22Rv1 (cell line): Measurements from ENCODE around the gene PRSS23.
"Not testable (repeated sequence)": the region's sequence is repeated elsewhere in the genome, so short reads cannot be mapped to it uniquely, and the experiment has no call there.

Experiments
- H3K27ac ChIP-seq: fragments of 450-650 bp; 2 replicates; pipeline ENCODE4 v1.5.1; 2017
- CTCF ChIP-seq: fragments of 450-650 bp; IDR thresholded peaks from 2 replicates; pipeline ENCODE4 v1.5.1; 2017; ENCODE audit warnings: mild to moderate bottlenecking
- ZFX ChIP-seq: fragments of 450-650 bp; IDR thresholded peaks from 2 replicates; pipeline ENCODE4 v1.6.1; 2017; ENCODE audit warnings: antibody characterized with exemption, borderline replicate concordance

PRSS23 gene

GRCh38 chr11:86812981-86813380 is 12.6 kb downstream of the PRSS23 start:
- peak overlapping the region; percentile 51 for H3K27ac ChIP-seq
- no peak for TF ChIP-seq CTCF
- TF ChIP-seq ZFX, result no peak

- H3K27ac ChIP-seq, result peak overlapping the region; percentile 21
- TF ChIP-seq ZFX (no peak), CTCF (no peak)
These were observed 14.4 kb downstream of the PRSS23 start for GRCh38 chr11:86814775-86815174.

DNA sequence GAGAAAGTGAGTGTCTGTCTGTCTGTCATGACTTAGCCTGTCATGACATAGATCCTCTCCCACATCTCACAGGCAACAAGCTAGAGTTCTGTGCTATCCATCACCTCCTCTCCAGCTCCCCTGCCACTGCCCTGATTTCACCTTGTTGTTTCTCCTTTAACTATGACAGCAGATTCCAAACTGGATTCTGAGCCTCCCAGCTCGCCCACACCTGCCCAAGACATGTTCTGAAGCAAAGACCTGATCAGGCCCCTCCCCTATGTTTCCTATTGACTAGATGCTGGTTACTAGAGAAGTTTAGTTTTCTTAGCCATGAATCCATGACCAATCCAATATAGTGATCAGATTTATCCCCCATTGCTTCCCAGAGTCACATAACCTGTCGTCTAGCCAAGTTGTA is 15.4 kb downstream of the PRSS23 start:
- no peak for TF ChIP-seq ZFX
- no peak for TF ChIP-seq CTCF
- peak overlapping the region; percentile 21; the same call in 1 of the 2 replicates for H3K27ac ChIP-seq

DNA sequence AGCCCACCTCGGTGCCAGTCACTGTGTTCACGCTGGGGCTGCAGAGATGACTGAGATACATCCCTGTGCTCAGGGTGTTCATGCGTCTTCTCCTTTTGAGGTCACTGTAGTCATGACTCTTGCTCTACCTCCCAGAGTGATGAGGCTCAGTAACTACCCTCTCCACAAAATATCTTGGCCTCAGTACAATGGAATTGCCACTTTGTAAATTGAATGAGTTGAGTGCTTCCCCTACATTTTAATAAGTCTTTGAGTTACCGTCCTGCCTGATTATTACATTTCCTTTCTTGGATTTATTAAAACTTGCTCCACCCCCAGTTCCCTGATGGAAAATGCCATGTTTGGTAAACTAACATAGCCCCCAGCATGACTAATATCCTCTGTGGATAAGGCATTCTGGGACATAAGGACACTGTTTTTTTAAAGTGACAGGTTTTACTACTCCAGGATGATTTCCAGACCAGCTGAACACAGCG is 15.9 kb downstream of the PRSS23 start:
- peak overlapping the region; percentile 15; the same call in 1 of the 2 replicates for H3K27ac ChIP-seq
- TF ChIP-seq ZFX (no peak), CTCF (no peak)

DNA sequence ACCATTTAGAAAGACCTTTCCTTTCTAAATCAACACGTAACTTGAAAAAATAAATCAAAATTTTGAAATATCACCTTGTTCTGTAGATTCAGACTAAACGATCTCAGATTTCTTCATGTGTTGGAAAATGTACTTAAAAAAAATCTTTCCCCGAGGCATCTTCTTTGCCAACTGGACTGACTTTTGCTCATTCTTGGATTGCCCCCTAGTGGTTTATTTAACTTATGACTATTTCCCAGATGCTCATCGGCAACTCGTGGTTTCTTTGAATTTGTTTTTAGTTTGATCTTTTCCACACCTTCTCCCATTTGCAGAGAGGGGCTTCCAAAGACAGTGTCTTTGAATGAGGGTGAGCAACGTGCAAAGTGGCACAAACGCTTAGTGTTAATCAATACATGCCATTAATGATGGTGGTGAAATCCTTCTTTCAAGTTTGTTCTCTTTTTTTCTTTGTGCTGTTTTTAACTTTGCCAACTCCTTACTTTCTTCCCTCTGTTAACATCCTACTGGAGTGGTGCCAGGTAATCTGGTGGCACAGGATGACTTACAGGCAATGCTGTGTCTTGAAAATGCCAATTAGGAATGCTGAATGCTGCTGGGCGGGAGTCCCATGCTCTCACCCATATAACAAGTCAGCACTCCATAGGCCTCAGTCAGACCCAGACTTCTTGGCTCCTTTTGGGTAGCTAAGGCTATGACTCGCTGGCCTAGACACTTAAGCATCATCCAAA is 18.3 kb downstream of the PRSS23 start:
- H3K27ac ChIP-seq, result peak overlapping the region; percentile 15; the same call in 1 of the 2 replicates
- no peak for TF ChIP-seq ZFX
- peak; percentile 81 for TF ChIP-seq CTCF

DNA sequence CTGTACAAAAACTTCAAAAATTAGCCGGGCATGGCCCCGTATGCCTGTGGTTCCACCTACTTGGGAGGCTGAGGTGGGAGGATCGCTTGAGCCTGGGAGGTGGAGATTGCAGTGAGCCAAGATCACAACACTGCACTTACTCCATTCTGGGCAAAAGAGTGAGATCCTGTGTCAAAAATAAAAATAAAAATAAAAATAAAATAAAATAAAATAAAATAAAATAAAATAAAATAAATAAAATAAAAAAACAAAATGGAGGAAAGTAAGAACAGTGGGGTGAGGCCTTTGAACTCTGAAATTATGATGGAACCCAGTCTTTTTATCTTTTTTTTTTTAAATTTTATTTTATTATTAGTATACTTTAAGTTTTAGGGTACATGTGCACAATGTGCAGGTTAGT is 23.8 kb downstream of the PRSS23 start:
- H3K27ac ChIP-seq, result not testable (repeated sequence)

DNA sequence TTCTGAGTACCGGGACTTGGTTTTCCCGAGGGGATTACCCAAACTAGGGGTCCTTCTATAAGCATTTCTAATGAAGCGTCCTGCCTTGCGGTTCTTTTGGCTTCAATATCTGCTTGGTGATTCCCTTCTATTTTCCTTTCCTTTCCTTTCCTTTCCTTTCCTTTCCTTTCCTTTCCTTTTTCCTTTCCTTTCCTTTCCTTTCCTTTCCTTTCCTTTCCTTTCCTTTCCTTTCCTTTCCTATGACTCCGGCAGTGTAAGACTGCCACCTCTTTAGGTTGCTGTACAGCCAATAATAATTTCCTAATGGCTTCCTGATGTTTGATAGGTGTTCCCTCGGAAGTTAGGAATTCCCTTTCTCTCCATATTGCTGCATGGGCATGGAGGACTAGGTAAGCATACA is 34.0 kb downstream of the PRSS23 start:
- not testable (repeated sequence) for H3K27ac ChIP-seq

DNA sequence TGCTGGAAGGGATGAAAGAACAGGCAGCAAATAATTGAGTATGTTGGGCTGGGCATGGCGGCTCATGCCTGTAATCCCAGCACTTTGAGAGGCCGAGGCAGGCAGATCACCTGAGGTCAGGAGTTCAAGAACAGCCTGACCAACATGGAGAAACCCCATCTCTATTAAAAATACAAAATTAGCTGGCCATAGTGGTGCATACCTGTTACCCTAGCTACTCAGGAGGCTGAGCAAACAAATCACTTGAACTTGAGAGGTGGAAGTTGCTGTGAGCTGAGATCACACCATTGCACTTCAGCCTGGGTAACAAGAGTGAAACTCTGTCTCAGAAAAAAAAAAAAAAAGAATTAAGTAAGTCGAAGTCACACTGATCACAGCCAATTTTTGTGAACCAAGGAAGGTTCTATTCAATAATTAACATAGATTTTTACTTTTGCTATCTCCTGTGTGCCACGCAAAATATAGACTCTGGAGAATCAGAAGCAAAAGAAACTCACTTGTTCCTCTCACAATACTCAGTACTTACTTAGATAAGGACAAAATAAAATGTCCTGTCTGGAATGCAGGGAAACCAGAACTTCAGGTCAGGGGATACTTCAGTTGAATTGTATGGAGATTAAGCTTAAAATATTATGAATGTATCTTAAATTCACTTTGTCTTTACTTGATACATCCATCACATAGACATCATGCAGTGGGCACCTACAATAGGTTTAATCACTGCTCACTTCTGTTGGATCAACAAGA is 44.6 kb downstream of the PRSS23 start:
- H3K27ac ChIP-seq, result not testable (repeated sequence)

DNA sequence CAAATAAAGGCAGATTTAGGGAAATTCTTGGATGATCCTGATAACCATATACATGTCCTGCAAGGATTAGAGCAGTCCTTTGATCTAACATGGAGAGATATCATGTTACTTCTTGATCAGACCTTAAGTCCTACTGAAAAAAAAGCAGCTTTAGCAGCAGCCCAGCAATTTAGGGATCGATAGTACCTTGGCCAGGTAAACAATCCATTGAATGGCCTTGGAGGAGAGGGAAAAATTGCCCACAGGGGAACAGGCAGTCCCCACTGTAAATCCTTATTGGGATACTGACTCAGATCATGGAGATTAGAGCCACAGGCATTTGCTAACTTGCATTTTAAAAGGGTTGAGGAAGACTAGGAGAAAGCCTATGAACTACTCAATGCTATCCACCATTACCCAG is 47.8 kb downstream of the PRSS23 start:
- no peak overlapping the region for H3K27ac ChIP-seq
- TF ChIP-seq CTCF (no peak), ZFX (no peak)
